GM12801 (cell line): ENCODE measurements around the gene MSL1.

Source experiments
- CTCF ChIP-seq: IDR thresholded peaks from one replicate; pipeline ENCODE4 v1.5.1; 2011; ENCODE audit warnings: control low read depth; ENCODE audit not compliant: insufficient read length; ENCODE audit errors: extremely low read depth

The MSL1 gene

GRCh38 chr17:40139566-40140058, 17.8 kb downstream of the MSL1 start:
- TF ChIP-seq CTCF: no peak

- TF ChIP-seq CTCF: no peak
Measured at GRCh38 chr17:40145476-40145875, 23.7 kb downstream of the MSL1 start.

DNA sequence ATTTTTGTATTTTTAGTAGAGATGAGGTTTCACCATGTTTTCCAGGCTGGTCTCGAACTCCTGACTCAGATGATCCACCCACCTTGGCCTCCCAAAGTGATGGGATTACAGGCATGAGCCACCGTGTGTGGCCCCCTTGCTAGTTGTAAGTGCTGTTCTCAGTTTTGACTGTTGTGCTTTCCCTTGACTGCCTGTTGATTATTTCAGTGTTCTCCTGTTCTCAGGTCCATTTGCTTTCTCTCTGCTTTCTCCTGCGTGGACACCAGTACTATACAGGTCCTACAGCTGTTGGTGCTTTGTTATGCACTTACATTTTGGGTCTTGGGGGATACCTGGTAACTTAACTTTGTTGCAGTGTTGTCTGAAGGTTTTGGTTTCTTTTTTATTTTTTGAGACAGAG, 26.8 kb downstream of the MSL1 start:
- no peak for TF ChIP-seq CTCF

DNA sequence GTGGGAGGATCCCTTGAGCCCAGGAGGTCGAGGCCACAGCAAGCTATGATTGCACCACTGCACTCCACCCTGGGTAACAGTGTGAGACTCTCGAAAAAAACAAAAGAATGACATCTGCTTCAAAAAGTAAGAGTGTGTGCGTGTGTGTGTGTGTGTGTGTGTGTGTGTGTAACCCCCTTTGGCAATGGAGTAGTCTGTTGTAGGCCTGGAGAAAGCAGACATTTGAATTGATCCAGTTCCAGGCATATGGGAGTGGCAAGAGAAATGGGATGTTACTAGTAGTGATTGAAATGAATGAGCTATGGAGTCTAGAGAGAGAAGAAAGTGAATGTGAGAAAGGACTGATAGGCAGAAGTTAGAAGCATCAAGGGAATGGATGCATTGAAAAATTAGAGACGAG, 28.5 kb downstream of the MSL1 start:
- TF ChIP-seq CTCF: no peak

GRCh38 chr17:40151414-40151963, 29.7 kb downstream of the MSL1 start:
- TF ChIP-seq CTCF: no peak

- TF ChIP-seq CTCF: no peak
Measured at GRCh38 chr17:40153603-40154236, 31.9 kb downstream of the MSL1 start.

GRCh38 chr17:40157973-40158372, 36.2 kb downstream of the MSL1 start:
- no peak for TF ChIP-seq CTCF
